IMR-90 (cell line): ENCODE results near the gene AMBRA1. TPM values are rescaled to one million over a fixed set of nuclear protein-coding genes. Genes with fewer than 3 reads are reported as not detected.

ENCODE experiments used
- ATAC-seq: fragments of 200-7000 bp; cut with Tn5 transposase; 2 replicates; pipeline ENCODE4 v1.9.1; 2020; ENCODE audit warnings: low read depth, mild to moderate bottlenecking, moderate library complexity
- BruUV-seq: library from RNA; stranded (reverse); fragments of 400-500 nt; replicated peaks from 2 replicates; lab custom pipeline; 2021; lab: Mats Ljungman, UMichigan
- CTCF ChIA-PET: fragments of 300-600 bp; formaldehyde crosslinking; extraction: SDS; loops from one replicate; lab custom pipeline; 2021; ENCODE audit warnings: antibody characterized with exemption; lab: Yijun Ruan, JAX
- POLR2A ChIA-PET: fragments of 300-600 bp; sonication (Branson Sonifier 250); formaldehyde crosslinking; loops from one replicate; lab custom pipeline; 2022; ENCODE audit warnings: antibody characterized with exemption; ENCODE audit not compliant: unreplicated experiment; lab: Charles Lee
- DNase-seq: peaks from one replicate; pipeline ENCODE4 v3.0.0; 2013
- H2AFZ ChIP-seq: replicated peaks from 2 replicates; pipeline ENCODE3; 2013; ENCODE audit warnings: low read length, mild to moderate bottlenecking; ENCODE audit not compliant: poor library complexity
- H2AK5ac ChIP-seq: 2 replicates; pipeline ENCODE4 v1.6.1; 2013; ENCODE audit warnings: low read depth, low read length, inconsistent platforms
- H2AK9ac ChIP-seq: replicated peaks from 2 replicates; pipeline ENCODE3; 2013; ENCODE audit warnings: mild to moderate bottlenecking, low read depth, low read length, moderate library complexity; ENCODE audit not compliant: poor library complexity
- H2BK120ac ChIP-seq: 2 replicates; pipeline ENCODE4 v1.6.1; 2013; ENCODE audit warnings: low read depth, low read length, inconsistent platforms
- H2BK15ac ChIP-seq: 3 replicates; pipeline ENCODE4 v1.6.1; 2013; ENCODE audit warnings: low read depth, low read length, inconsistent platforms
- H2BK20ac ChIP-seq: 2 replicates; pipeline ENCODE4 v1.6.1; 2013; ENCODE audit warnings: low read depth, mild to moderate bottlenecking, inconsistent platforms, low read length, moderate library complexity
- H2BK5ac ChIP-seq: 2 replicates; pipeline ENCODE4 v1.6.1; 2013; ENCODE audit warnings: mild to moderate bottlenecking, low read depth, low read length, inconsistent platforms; ENCODE audit not compliant: poor library complexity, severe bottlenecking
- H3K14ac ChIP-seq: replicated peaks from 2 replicates; pipeline ENCODE4 v1.6.1; 2013; ENCODE audit warnings: low read depth, low read length, inconsistent platforms
- H3K18ac ChIP-seq: 2 replicates; pipeline ENCODE4 v1.6.1; 2013; ENCODE audit warnings: low read depth, low read length, control low read depth
- H3K23ac ChIP-seq: 2 replicates; pipeline ENCODE4 v1.6.1; 2013; ENCODE audit warnings: low read depth, low read length, inconsistent platforms
- H3K27ac ChIP-seq: 2 replicates; pipeline ENCODE4 v1.5.1; 2013; ENCODE audit warnings: mild to moderate bottlenecking, control low read depth, low read length; ENCODE audit not compliant: insufficient read depth
- H3K27me3 ChIP-seq: 2 replicates; pipeline ENCODE4 v1.6.1; 2013; ENCODE audit warnings: low read length; ENCODE audit not compliant: control insufficient read depth, insufficient read depth
- H3K36me3 ChIP-seq: 2 replicates; pipeline ENCODE4 v1.6.1; 2013; ENCODE audit warnings: low read length, mixed read lengths; ENCODE audit not compliant: control insufficient read depth, insufficient read depth
- H3K4ac ChIP-seq: 2 replicates; pipeline ENCODE4 v1.6.1; 2013; ENCODE audit warnings: low read depth, low read length, inconsistent platforms
- H3K4me1 ChIP-seq: 2 replicates; pipeline ENCODE4 v1.6.1; 2013; ENCODE audit warnings: low read length, mixed read lengths; ENCODE audit not compliant: control insufficient read depth, insufficient read depth
- H3K4me2 ChIP-seq: 2 replicates; pipeline ENCODE4 v1.6.1; 2013; ENCODE audit warnings: low read depth, mild to moderate bottlenecking, control low read depth, low read length, moderate library complexity
- H3K4me3 ChIP-seq: 2 replicates; pipeline ENCODE4 v1.5.1; 2013; ENCODE audit warnings: low read depth, mild to moderate bottlenecking, control low read depth, low read length, moderate library complexity; ENCODE audit not compliant: insufficient read depth
- H3K56ac ChIP-seq: 2 replicates; pipeline ENCODE4 v1.6.1; 2013; ENCODE audit warnings: low read length, inconsistent platforms; ENCODE audit not compliant: insufficient read depth; ENCODE audit errors: extremely low read depth
- H3K79me1 ChIP-seq, 2 experiments: 2 replicates each; pipeline ENCODE4 v1.6.1; 2013; ENCODE audit warnings: low read length in 2 of 2, inconsistent platforms in 1 of 2, low read depth in 1 of 2
- H3K9ac ChIP-seq: 2 replicates; pipeline ENCODE4 v1.6.1; 2013; ENCODE audit warnings: low read depth, low read length, control low read depth
- H3K9me1 ChIP-seq: 2 replicates; pipeline ENCODE4 v1.6.1; 2013; ENCODE audit warnings: low read length, inconsistent platforms; ENCODE audit not compliant: insufficient read depth
- H3K9me3 ChIP-seq: 2 replicates; pipeline ENCODE4 v1.6.1; 2013; ENCODE audit warnings: low read length; ENCODE audit not compliant: control insufficient read depth, insufficient read depth
- H4K20me1 ChIP-seq: 2 replicates; pipeline ENCODE4 v1.6.1; 2013; ENCODE audit warnings: low read length, inconsistent platforms; ENCODE audit not compliant: insufficient read depth
- H4K5ac ChIP-seq: 2 replicates; pipeline ENCODE4 v1.6.1; 2013; ENCODE audit warnings: mild to moderate bottlenecking, low read depth, low read length, control low read depth
- H4K8ac ChIP-seq, 2 experiments: 2 replicates each; pipeline ENCODE4 v1.6.1; 2013; ENCODE audit warnings: low read depth in 2 of 2, low read length in 2 of 2, control low read depth in 1 of 2, inconsistent platforms in 1 of 2
- H4K91ac ChIP-seq: 2 replicates; pipeline ENCODE4 v1.6.1; 2013; ENCODE audit warnings: low read depth, low read length, inconsistent platforms; ENCODE audit not compliant: insufficient read depth
- CHD1 ChIP-seq: IDR thresholded peaks from 2 replicates; pipeline ENCODE4 v1.6.1; 2012; ENCODE audit warnings: low read depth, low read length, improper control_type of control experiment
- NFE2L2 ChIP-seq: fragments of 150-350 bp; IDR thresholded peaks from 2 replicates; pipeline ENCODE4 v1.6.1; 2016; ENCODE audit warnings: low read depth, mild to moderate bottlenecking, low read length
- POLR2A ChIP-seq: IDR thresholded peaks from 2 replicates; pipeline ENCODE4 v1.6.1; 2012; ENCODE audit warnings: mild to moderate bottlenecking, low read depth, low read length
- RCOR1 ChIP-seq: IDR thresholded peaks from 2 replicates; pipeline ENCODE4 v1.6.1; 2012; ENCODE audit warnings: mild to moderate bottlenecking, low read length, improper control_type of control experiment; ENCODE audit not compliant: insufficient replicate concordance
- WGBS, 2 experiments: methylation state at CpG; one replicate each; pipeline versions ENCODE4 v1.1.5 to v1.1.7; 2013; ENCODE audit warnings: missing lambda C conversion rate in 2 of 2; ENCODE audit not compliant: insufficient read length in 1 of 2; ENCODE audit errors: extremely low coverage in 2 of 2; 5-methylcytosine and 5-hydroxymethylcytosine counted together
- dilution Hi-C: fragments of 300-500 bp; cut with HindIII; formaldehyde crosslinking; loops from one replicate; pipeline ENCODE4 v1.14.3; 2018; ENCODE audit warnings: low sequenced_read_pairs; ENCODE audit not compliant: unreplicated experiment
- in situ Hi-C: fragments of 300-500 bp; cut with MboI; formaldehyde crosslinking; loops from 3 replicates; pipeline ENCODE4 v1.14.3; 2019; ENCODE audit warnings: low sequenced_read_pairs, inconsistent platforms, mixed read lengths
- intact Hi-C: fragments of 100-400 bp; cut with micrococcal nuclease; formaldehyde crosslinking; loops from 2 replicates; pipeline ENCODE4 v1.10.0; 2022
- polyA plus RNA-seq, 3 experiments: library from polyadenylated mRNA; depleted of rRNA; stranded (reverse); fragments of >200 nt; gene quantifications; 2 replicates each; pipeline ENCODE4 v1.2.3, GENCODE V29; 2012; ENCODE audit warnings: low replicate concordance in 1 of 3
- total RNA-seq: library from RNA; depleted of rRNA; stranded (reverse); fragments of >200 nt; gene quantifications from 2 replicates; pipeline ENCODE4 v1.2.3, GENCODE V29; 2012

AMBRA1 gene
- total and polyA plus RNA-seq, 2 of the 4 experiments (the other 2 are of a cell fraction): 9.4 to 18.3 TPM

- peaks cover 7% of the 10 kb centered on the region for H3K36me3 ChIP-seq
- no peak for ATAC-seq
- no peak overlapping the region for H2BK20ac ChIP-seq
- ChIA-PET POLR2A (no interaction called here), CTCF (no interaction called here)
- H3K4me2 ChIP-seq: no peak overlapping the region
- H3K14ac ChIP-seq: no peak overlapping the region
- H2BK120ac ChIP-seq: no peak overlapping the region
- no peak overlapping the region for H4K8ac ChIP-seq
- no peak overlapping the region for H2BK15ac ChIP-seq
- in situ Hi-C loops: no loop called here
- intact Hi-C loops: no loop called here
- H4K5ac ChIP-seq: no peak overlapping the region
- H3K27me3 ChIP-seq: no peaks in the 10 kb centered on the region
- H3K79me1 ChIP-seq: peaks cover 29 to 46% of the 10 kb centered on the region in 2 experiments
- dilution Hi-C loops: no loop called here
- H3K4me1 ChIP-seq: peaks cover 3% of the 10 kb centered on the region
- 100% methylated on average over 1 of the region's 7 CpGs; no CpG with 5 or more reads in 1 of the 2 experiments for WGBS, 2 experiments
- TF ChIP-seq CHD1: no peak
- TF ChIP-seq POLR2A: no peak
- TF ChIP-seq NFE2L2: no peak
- no peak for TF ChIP-seq RCOR1
- H2AFZ ChIP-seq: no peak overlapping the region
- H3K27ac ChIP-seq: no peak overlapping the region
- H2AK5ac ChIP-seq: no peak overlapping the region
- no peaks in the 10 kb centered on the region for H3K9me1 ChIP-seq
- H2BK5ac ChIP-seq: no peak overlapping the region
- no peak overlapping the region for H3K18ac ChIP-seq
- no peak overlapping the region for H3K9ac ChIP-seq
- no peak overlapping the region for H2AK9ac ChIP-seq
- no peak overlapping the region for H3K23ac ChIP-seq
- no peak overlapping the region for H3K56ac ChIP-seq
- no peak for DNase-seq
- H3K9me3 ChIP-seq: peaks cover 2% of the 10 kb centered on the region; the same call in 1 of the 2 replicates
- no peaks in the 10 kb centered on the region for H4K20me1 ChIP-seq
- no peak overlapping the region for H3K4me3 ChIP-seq
- BruUV-seq: no TSS peak
- no peak overlapping the region for H3K4ac ChIP-seq
- H4K91ac ChIP-seq: no peak overlapping the region
Observed at GRCh38 chr11:46639197-46639839, 45.5 kb upstream of the AMBRA1 start.
